ENCODE results near the gene SYNE3. TPM values are rescaled to one million over a fixed set of nuclear protein-coding genes. Genes with fewer than 3 reads are reported as not detected.
A peak's percentile ranks its signal among the peaks of the same experiment; 100 is the strongest.

Gene SYNE3
- total RNA-seq, 2 experiments from 2014 or later, result 21.6 to 22.8 TPM

- H3K27ac Mint-ChIP-seq, result no peak overlapping the region
Observed at GRCh38 chr14:95472819-95473251, 43.6 kb downstream of the SYNE3 start.

GRCh38 chr14:95471476-95471875 lies 45.0 kb downstream of the SYNE3 start:
- Mint-ChIP-seq H3K4me1 (ENCODE audit: low read depth) (peaks cover 33% of the 10 kb centered on the region), H3K36me3 (ENCODE audit: low read depth) (peaks cover 22% of the 10 kb centered on the region)

More at GRCh38 chr14:95472819-95473251, 43.6 kb downstream of the SYNE3 start:
- Mint-ChIP-seq H3K27me3 (ENCODE audit: low read depth) (no peaks in the 10 kb centered on the region), H3K4me1 (ENCODE audit: low read depth) (peaks cover 26% of the 10 kb centered on the region), H3K36me3 (ENCODE audit: low read depth) (peaks cover 22% of the 10 kb centered on the region), H3K4me3 (no peak overlapping the region), H3K9me3 (no peaks in the 10 kb centered on the region)
- CTCF ChIA-PET, result interaction anchor here (0.7 to 1.2 kb wide), 2 partner anchors 31 to 55 kb away, joined by 3 to 5 read pairs; no protein-coding TSS in a partner anchor
- intact Hi-C loops (cut with micrococcal nuclease), result no loop called here
- DNase-seq, result no peak

DNA sequence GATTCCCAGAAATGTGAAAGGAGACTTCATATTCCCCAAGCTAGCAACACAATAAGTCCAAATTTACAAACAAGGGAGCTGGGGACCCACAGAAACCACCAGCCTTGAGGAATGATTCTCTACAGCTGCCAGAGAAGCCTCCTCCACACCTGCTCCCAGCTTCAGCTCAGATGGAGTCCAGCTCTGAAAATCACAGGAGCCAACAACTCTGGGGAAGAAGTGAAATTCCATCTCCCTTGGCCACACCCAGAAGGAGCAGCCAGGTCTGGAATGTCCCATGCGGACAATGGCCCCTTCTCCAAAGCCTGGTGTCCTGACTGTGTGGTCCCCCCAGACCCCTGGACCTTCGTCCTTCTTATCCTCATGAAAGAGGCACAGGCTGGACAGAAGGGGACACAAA lies 45.4 kb downstream of the SYNE3 start:
- CTCF ChIA-PET, result no interaction called here
- H3K27me3 Mint-ChIP-seq (ENCODE audit: low read depth), result no peaks in the 10 kb centered on the region
- H3K4me1 Mint-ChIP-seq (ENCODE audit: low read depth), result peaks cover 35% of the 10 kb centered on the region
- H3K4me3 Mint-ChIP-seq, result no peak overlapping the region
- H3K27ac Mint-ChIP-seq, result peak overlapping the region; percentile 47
- no peaks in the 10 kb centered on the region for H3K9me3 Mint-ChIP-seq
- intact Hi-C loops (cut with micrococcal nuclease), result no loop called here
- no peak for DNase-seq
- H3K36me3 Mint-ChIP-seq (ENCODE audit: low read depth), result peaks cover 19% of the 10 kb centered on the region

More at GRCh38 chr14:95471476-95471875, 45.0 kb downstream of the SYNE3 start:
- Mint-ChIP-seq H3K9me3 (no peaks in the 10 kb centered on the region), H3K27me3 (ENCODE audit: low read depth) (no peaks in the 10 kb centered on the region), H3K27ac (peak overlapping the region; percentile 47), H3K4me3 (no peak overlapping the region)
- no peak for DNase-seq
- CTCF ChIA-PET, result no interaction called here
- intact Hi-C loops (cut with micrococcal nuclease), result no loop called here

- Mint-ChIP-seq H3K36me3 (ENCODE audit: low read depth) (peaks cover 23% of the 10 kb centered on the region), H3K27me3 (ENCODE audit: low read depth) (no peaks in the 10 kb centered on the region), H3K9me3 (no peaks in the 10 kb centered on the region), H3K4me3 (no peak overlapping the region), H3K27ac (no peak overlapping the region), H3K4me1 (ENCODE audit: low read depth) (peaks cover 49% of the 10 kb centered on the region)
- CTCF ChIA-PET, result interaction anchor here (0.6 to 1.9 kb wide), 3 partner anchors 17 to 58 kb away, joined by 3 to 8 read pairs (median 4); no protein-coding TSS in a partner anchor
- no peak for DNase-seq
- intact Hi-C loops (cut with micrococcal nuclease), result no loop called here
Observed at GRCh38 chr14:95469134-95469481, 47.3 kb downstream of the SYNE3 start.

GRCh38 chr14:95468448-95469133 lies 47.9 kb downstream of the SYNE3 start:
- CTCF ChIA-PET, result interaction anchor here (0.6 to 1.9 kb wide), 8 partner anchors 10 to 58 kb away, joined by 3 to 8 read pairs (median 4); no protein-coding TSS in a partner anchor
- Mint-ChIP-seq H3K4me1 (ENCODE audit: low read depth) (peaks cover 50% of the 10 kb centered on the region), H3K36me3 (ENCODE audit: low read depth) (peaks cover 19% of the 10 kb centered on the region), H3K27ac (no peak overlapping the region), H3K9me3 (no peaks in the 10 kb centered on the region), H3K27me3 (ENCODE audit: low read depth) (no peaks in the 10 kb centered on the region), H3K4me3 (no peak overlapping the region)
- no peak for DNase-seq
- intact Hi-C loops (cut with micrococcal nuclease), result no loop called here

DNA sequence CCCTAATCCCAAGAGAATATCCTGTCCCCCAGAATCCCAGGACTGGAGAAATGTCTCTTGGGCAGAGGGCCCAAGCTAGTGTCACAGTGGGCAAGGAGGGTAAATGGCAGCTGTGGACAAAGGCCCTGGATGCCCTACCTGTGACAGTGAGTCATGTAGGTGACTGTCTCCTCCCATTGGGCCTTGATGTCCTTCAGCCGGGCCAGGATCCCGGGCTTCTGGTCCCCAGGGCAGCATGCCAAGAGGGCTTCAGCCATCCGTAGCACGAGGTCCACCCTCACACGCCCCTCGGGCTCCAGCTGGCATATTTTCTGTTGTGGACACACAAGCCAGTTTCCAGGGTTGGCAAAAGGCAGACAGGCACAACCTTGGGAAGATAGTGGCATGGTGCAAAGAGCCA lies 48.8 kb downstream of the SYNE3 start:
- Mint-ChIP-seq H3K27me3 (ENCODE audit: low read depth) (no peaks in the 10 kb centered on the region), H3K4me3 (no peak overlapping the region), H3K9me3 (no peaks in the 10 kb centered on the region), H3K36me3 (ENCODE audit: low read depth) (peaks cover 14% of the 10 kb centered on the region), H3K27ac (no peak overlapping the region), H3K4me1 (ENCODE audit: low read depth) (peaks cover 51% of the 10 kb centered on the region)
- intact Hi-C loops (cut with micrococcal nuclease), result no loop called here
- DNase-seq, result no peak
- CTCF ChIA-PET, result interaction anchor here (0.8 to 1.3 kb wide), 4 partner anchors 24 to 59 kb away, joined by 3 to 5 read pairs (median 3); no protein-coding TSS in a partner anchor

GRCh38 chr14:95467232-95467631 lies 49.2 kb downstream of the SYNE3 start:
- H3K27ac Mint-ChIP-seq, result peak overlapping the region; percentile 42
- H3K4me3 Mint-ChIP-seq, result no peak overlapping the region
- CTCF ChIA-PET, result no interaction called here
- no peaks in the 10 kb centered on the region for H3K27me3 Mint-ChIP-seq (ENCODE audit: low read depth)
- DNase-seq, result no peak
- no peaks in the 10 kb centered on the region for H3K9me3 Mint-ChIP-seq
- intact Hi-C loops (cut with micrococcal nuclease), result no loop called here
- peaks cover 52% of the 10 kb centered on the region for H3K4me1 Mint-ChIP-seq (ENCODE audit: low read depth)
- H3K36me3 Mint-ChIP-seq (ENCODE audit: low read depth), result peaks cover 12% of the 10 kb centered on the region

Other genes with a start within 250 kb of the SYNE3 start
- 1 to 10 TPM; 1.9 to 2.6 TPM for gene CLMN, start 196.7 kb downstream of the SYNE3 start, total RNA-seq
- 10 to 100 TPM; 34.2 to 34.6 TPM for gene GLRX5, start 18.4 kb upstream of the SYNE3 start, total RNA-seq
- not detected for gene TCL1B, start 169.8 kb upstream of the SYNE3 start, total RNA-seq
- not detected for gene TCL1A, start 197.5 kb upstream of the SYNE3 start, total RNA-seq

Data from activated naive CD4-positive, alpha-beta T cell treated with anti-CD3 and anti-CD28 coated beads for 36 hours (primary cell).